K562 (cell line): ENCODE measurements around the gene EXOSC6. TPM values are rescaled to one million over a fixed set of nuclear protein-coding genes. Genes with fewer than 3 reads are reported as not detected.

Experiments used
- EGR1 ChIP-seq: fragments of 450-650 bp; conservative IDR thresholded peaks from 2 replicates; pipeline ENCODE4 v1.6.1; 2017; ENCODE audit warnings: mild to moderate bottlenecking
- JUND ChIP-seq, 2 experiments: IDR thresholded peaks; 2 replicates in 1 of 2; 3 replicates in 1 of 2; pipeline ENCODE4 v1.6.1; 2011; ENCODE audit warnings: borderline replicate concordance in 2 of 2, low read depth in 2 of 2, low read length in 2 of 2, improper control_type of control experiment in 1 of 2, missing biosample characterization in 1 of 2, missing genetic modification characterization in 1 of 2, missing genetic modification reagents in 1 of 2
- KAT7 ChIP-seq: sonication (generic); formaldehyde crosslinking; IDR thresholded peaks from 2 replicates; pipeline ENCODE4 v1.8.0; 2022; ENCODE audit warnings: missing genetic modification reagents, mild to moderate bottlenecking, borderline replicate concordance
- NCOA6 ChIP-seq: fragments of 450-650 bp; IDR thresholded peaks from 2 replicates; pipeline ENCODE4 v1.6.1; 2017; ENCODE audit warnings: mild to moderate bottlenecking
- NFYB ChIP-seq: IDR thresholded peaks from 2 replicates; pipeline ENCODE4 v1.6.1; 2011; ENCODE audit warnings: mild to moderate bottlenecking, moderate library complexity; ENCODE audit not compliant: insufficient read length; ENCODE audit errors: extremely low read depth
- POLR2B ChIP-seq: fragments of 450-650 bp; IDR thresholded peaks from 2 replicates; pipeline ENCODE4 v1.6.1; 2018; ENCODE audit warnings: low read depth; ENCODE audit not compliant: partially characterized antibody
- TCFL5 ChIP-seq: fragments of 250-450 bp; sonication (Bioruptor Pico); conservative IDR thresholded peaks from 2 replicates; pipeline ENCODE4 v1.6.1; 2021; ENCODE audit warnings: mild to moderate bottlenecking, moderate library complexity, matching md5 sums
- USF1 ChIP-seq: sonication (generic); formaldehyde crosslinking; IDR thresholded peaks from 2 replicates; pipeline ENCODE4 v1.9.0; 2022; ENCODE audit warnings: mild to moderate bottlenecking, missing genetic modification reagents
- ZBTB33 ChIP-seq: sonication (generic); formaldehyde crosslinking; IDR thresholded peaks from 2 replicates; pipeline ENCODE4 v1.8.1; 2023; ENCODE audit warnings: mild to moderate bottlenecking, missing genetic modification reagents
- ZNF282 ChIP-seq: sonication (generic); formaldehyde crosslinking; IDR thresholded peaks from 2 replicates; pipeline ENCODE4 v1.8.1; 2023; ENCODE audit warnings: missing genetic modification reagents
- ZNF318 ChIP-seq, 2 experiments: fragments of 450-650 bp; IDR thresholded peaks; 2 replicates each; pipeline ENCODE4 v1.6.1; 2016; ENCODE audit warnings: mild to moderate bottlenecking in 2 of 2, borderline replicate concordance in 1 of 2, low read depth in 1 of 2, moderate library complexity in 1 of 2
- ZNF766 ChIP-seq: fragments of 200-800 bp; sonication (Bioruptor generic); conservative IDR thresholded peaks from 2 replicates; pipeline ENCODE4 v1.6.1; 2016; ENCODE audit warnings: missing genetic modification characterization, missing compliant biosample characterization
- polyA plus RNA-seq, 8 experiments: library from polyadenylated mRNA; depleted of rRNA in 4 of 8; stranded (reverse) in 5 of 8; unstranded in 3 of 8; fragments of >200 nt; fragmentation: Nextera tagmentation in 2 of 8; fragmentation: Illumina TruSeq in 1 of 8; extraction: Ambion mirVana in 2 of 8; extraction: Trizol in 1 of 8; gene quantifications; 2 replicates each; pipeline versions ENCODE4 v1.2.1 to v1.2.3, GENCODE V29; 2011 to 2014; ENCODE audit warnings: inconsistent platforms in 1 of 8, missing spikeins in 1 of 8
- total RNA-seq, 7 experiments: library from RNA; depleted of rRNA in 6 of 7; stranded (reverse); fragments of >200 nt in 6 of 7; fragmentation: Illumina TruSeq in 2 of 7; extraction: Trizol in 2 of 7; gene quantifications; 2 replicates each; pipeline versions ENCODE4 v1.2.1 to v1.2.3, GENCODE V29; 2011 to 2021; ENCODE audit warnings: low replicate concordance in 1 of 7
- TF ChIP-seq, protein P1 (sequence below): fragments of 200-400 bp; formaldehyde crosslinking; IDR thresholded peaks from 2 replicates; pipeline ENCODE4 v1.6.1; 2017; ENCODE audit warnings: mild to moderate bottlenecking, low read depth, low read length, moderate library complexity

Gene EXOSC6
- total and polyA plus RNA-seq, 9 of the 15 experiments (the other 6 are each of a cell fraction or from before 2014, with no cell fraction given) = 9.2 to 29.0 (median 15.6) TPM

GRCh38 chr16:70252355-70252988 lies 732 bp upstream of the EXOSC6 start (continued):
- TF ChIP-seq USF1 (no peak; the same call in 1 of the 2 replicates), JUND (IDR thresholded peaks at IDR 0.05; ENCODE audit: borderline replicate concordance, low read depth, low read length) (no peak; the same call in 1 of the 2 replicates), JUND (tag; IDR thresholded peaks at IDR 0.05; ENCODE audit: borderline replicate concordance, low read depth, low read length) (no peak; the same call in 2 of the 3 replicates), TCFL5 (CRISPR knock-in tag) (no peak), KAT7 (CRISPR knock-in tag) (no peak), ZNF318 (IDR thresholded peaks at IDR 0.05; ENCODE audit: borderline replicate concordance in 1 of 2, low read depth in 1 of 2) (no peak), ZNF282 (CRISPR knock-in tag) (no peak), ZBTB33 (peak; percentile 55; the same call in 1 of the 2 replicates), NCOA6 (no peak), EGR1 (no peak), ZNF766 (CRISPR knock-in tag) (no peak), NFYB (no peak), POLR2B (peak; percentile 23)
- TF ChIP-seq, protein P1, sequence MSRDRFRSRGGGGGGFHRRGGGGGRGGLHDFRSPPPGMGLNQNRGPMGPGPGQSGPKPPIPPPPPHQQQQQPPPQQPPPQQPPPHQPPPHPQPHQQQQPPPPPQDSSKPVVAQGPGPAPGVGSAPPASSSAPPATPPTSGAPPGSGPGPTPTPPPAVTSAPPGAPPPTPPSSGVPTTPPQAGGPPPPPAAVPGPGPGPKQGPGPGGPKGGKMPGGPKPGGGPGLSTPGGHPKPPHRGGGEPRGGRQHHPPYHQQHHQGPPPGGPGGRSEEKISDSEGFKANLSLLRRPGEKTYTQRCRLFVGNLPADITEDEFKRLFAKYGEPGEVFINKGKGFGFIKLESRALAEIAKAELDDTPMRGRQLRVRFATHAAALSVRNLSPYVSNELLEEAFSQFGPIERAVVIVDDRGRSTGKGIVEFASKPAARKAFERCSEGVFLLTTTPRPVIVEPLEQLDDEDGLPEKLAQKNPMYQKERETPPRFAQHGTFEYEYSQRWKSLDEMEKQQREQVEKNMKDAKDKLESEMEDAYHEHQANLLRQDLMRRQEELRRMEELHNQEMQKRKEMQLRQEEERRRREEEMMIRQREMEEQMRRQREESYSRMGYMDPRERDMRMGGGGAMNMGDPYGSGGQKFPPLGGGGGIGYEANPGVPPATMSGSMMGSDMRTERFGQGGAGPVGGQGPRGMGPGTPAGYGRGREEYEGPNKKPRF = no peak
